Stomach (tissue), 4 donors: ENCODE data around the gene ATP6V0C.
A peak's percentile ranks its signal among the peaks of the same experiment; 100 is the strongest.

Experiments
- EP300 ChIP-seq: sonication (generic); formaldehyde crosslinking; IDR thresholded peaks from one replicate; pipeline ENCODE4 v1.6.1; 2017; ENCODE audit warnings: antibody characterized with exemption
- POLR2AphosphoS5 ChIP-seq, 3 donors: sonication (generic); formaldehyde crosslinking; IDR thresholded peaks; one replicate each; pipeline ENCODE4 v1.6.1; 2016; ENCODE audit warnings: antibody characterized with exemption in 3 of 3
- TF ChIP-seq, protein P1 (sequence below), 7 experiments: fragments of 450-650 bp in 4 of 7; fragments of 200-600 bp in 3 of 7; sonication (generic) in 3 of 7; IDR thresholded peaks; one replicate each; pipeline ENCODE4 v1.5.1; 2016 to 2019; ENCODE audit warnings: antibody characterized with exemption in 7 of 7, control low read depth in 2 of 7, mild to moderate bottlenecking in 1 of 7

DNA sequence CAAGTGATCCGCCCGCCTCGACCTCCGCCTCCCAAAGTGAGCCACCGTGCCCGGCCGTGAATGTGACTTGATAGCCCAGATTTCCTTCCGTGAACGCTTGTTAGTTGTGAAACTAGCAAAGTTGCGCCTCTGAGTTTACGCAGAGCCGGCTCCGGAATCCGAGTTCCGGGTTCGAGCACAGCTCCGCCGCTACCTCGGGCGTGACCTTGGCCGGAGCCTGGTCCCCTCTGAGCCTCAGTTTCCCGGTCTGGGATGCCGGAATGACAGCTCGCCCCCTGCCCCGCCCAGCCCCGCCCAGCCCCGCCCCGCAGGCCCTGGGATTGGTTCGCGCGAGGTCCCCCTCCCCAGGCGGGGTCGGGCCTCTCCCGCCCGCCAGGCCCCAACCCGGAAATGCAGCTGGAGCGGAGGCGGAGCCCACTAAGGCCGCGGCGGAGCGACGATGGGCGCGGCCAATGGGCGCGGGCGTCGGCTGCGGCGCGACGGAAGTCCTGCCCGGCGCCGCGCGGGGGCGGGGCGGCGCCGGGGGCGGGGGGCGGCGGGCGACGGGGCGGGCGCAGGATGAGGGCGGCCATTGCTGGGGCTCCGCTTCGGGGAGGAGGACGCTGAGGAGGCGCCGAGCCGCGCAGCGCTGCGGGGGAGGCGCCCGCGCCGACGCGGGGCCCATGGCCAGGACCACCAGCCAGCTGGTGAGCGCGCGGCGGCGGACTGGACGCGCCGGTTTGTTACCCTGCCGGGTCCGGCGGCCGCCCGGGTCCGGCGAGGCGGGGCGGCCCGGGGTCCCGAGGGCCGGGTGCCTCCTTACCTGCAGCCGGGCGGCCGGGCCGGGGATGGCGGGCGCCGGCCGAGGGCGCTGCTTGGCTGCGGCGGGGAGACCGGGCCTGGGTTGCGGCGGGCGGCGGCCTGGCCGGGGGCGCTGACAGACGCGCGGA, 24.0 kb downstream of the ATP6V0C start, which contains the start of gene PDPK1:
- TF ChIP-seq POLR2AphosphoS5 (IDR thresholded peaks at IDR 0.05) = peak in 2 of 3 donors; percentile 25 to 53
- TF ChIP-seq, protein P1, sequence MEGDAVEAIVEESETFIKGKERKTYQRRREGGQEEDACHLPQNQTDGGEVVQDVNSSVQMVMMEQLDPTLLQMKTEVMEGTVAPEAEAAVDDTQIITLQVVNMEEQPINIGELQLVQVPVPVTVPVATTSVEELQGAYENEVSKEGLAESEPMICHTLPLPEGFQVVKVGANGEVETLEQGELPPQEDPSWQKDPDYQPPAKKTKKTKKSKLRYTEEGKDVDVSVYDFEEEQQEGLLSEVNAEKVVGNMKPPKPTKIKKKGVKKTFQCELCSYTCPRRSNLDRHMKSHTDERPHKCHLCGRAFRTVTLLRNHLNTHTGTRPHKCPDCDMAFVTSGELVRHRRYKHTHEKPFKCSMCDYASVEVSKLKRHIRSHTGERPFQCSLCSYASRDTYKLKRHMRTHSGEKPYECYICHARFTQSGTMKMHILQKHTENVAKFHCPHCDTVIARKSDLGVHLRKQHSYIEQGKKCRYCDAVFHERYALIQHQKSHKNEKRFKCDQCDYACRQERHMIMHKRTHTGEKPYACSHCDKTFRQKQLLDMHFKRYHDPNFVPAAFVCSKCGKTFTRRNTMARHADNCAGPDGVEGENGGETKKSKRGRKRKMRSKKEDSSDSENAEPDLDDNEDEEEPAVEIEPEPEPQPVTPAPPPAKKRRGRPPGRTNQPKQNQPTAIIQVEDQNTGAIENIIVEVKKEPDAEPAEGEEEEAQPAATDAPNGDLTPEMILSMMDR (IDR thresholded peaks at IDR 0.05) = peak in 1 of 7 experiments; percentile 5
- TF ChIP-seq EP300 = no peak
